Activated gamma-delta T cell (primary cell): ENCODE results near the gene NEU4.

Experiments used
- DNase-seq: peaks from one replicate; lab custom pipeline; 2025; lab: John Stamatoyannopoulos, UW

NEU4 gene

GRCh38 chr2:241864168-241864849 is 55.3 kb downstream of the NEU4 start:
- no peak for DNase-seq

DNA sequence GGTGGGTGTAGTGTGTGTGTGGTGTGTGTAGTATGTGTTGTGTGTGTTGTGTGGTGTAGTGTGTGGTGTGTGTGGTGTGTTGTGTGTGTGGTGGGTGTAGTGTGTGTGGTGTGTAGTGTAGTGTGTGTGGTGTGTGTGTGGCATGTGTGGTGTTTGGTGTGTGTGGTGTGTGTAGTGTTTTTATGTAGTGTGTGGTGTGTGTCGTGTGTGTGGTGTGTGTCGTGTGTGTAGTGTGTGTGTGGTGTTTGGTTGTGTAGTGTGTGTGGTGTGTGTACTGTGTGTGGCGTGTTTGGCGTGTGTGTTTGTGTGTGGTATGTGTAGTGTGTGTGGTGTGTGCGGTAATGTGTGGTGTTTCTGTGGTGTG is 55.8 kb downstream of the NEU4 start:
- no peak for DNase-seq

GRCh38 chr2:241865416-241865956 is 56.5 kb downstream of the NEU4 start:
- DNase-seq = no peak

GRCh38 chr2:241865957-241866789 is 57.2 kb downstream of the NEU4 start:
- DNase-seq = no peak
